GM15510 (cell line): ENCODE results near the gene CLPX.

ENCODE experiments used
- POLR2A ChIP-seq: IDR thresholded peaks from 3 replicates; pipeline ENCODE4 v1.6.1; 2011; ENCODE audit warnings: borderline replicate concordance; ENCODE audit not compliant: insufficient read length; ENCODE audit errors: extremely low read depth

Gene CLPX

GRCh38 chr15:65100442-65100841 is 84.7 kb downstream of the CLPX start:
- TF ChIP-seq POLR2A: no peak

- TF ChIP-seq POLR2A: no peak
These were observed 85.8 kb downstream of the CLPX start for GRCh38 chr15:65099336-65099735.
